Fibroblast of villous mesenchyme (primary cell): ENCODE results near the gene FTL. TPM values are rescaled to one million over a fixed set of nuclear protein-coding genes. Genes with fewer than 3 reads are reported as not detected.
"Not testable (repeated sequence)": the region's sequence is repeated elsewhere in the genome, so short reads cannot be mapped to it uniquely, and the experiment has no call there.

ENCODE experiments used
- DNase-seq: peaks from one replicate; pipeline ENCODE4 v3.0.0-alpha.2; 2010; ENCODE audit warnings: low read depth
- H3K4me3 ChIP-seq: 2 replicates; pipeline ENCODE4 v1.5.1; 2011; ENCODE audit warnings: low read depth, mild to moderate bottlenecking, low read length
- CTCF ChIP-seq: IDR thresholded peaks from 2 replicates; pipeline ENCODE4 v1.5.1; 2012; ENCODE audit warnings: low read depth, mild to moderate bottlenecking, low read length; ENCODE audit not compliant: insufficient read depth
- total RNA-seq: library from RNA; depleted of rRNA; stranded (reverse); fragments of >200 nt; gene quantifications from 2 replicates; pipeline ENCODE4 v1.2.3, GENCODE V29; 2012

The FTL gene
- total RNA-seq, 1 donor: 4,150 TPM

GRCh38 chr19:48922548-48923490 is 42.3 kb upstream of the FTL start:
- H3K4me3 ChIP-seq: no peak overlapping the region
- no peak for DNase-seq
- no peak for TF ChIP-seq CTCF

- TF ChIP-seq CTCF: no peak
- no peak overlapping the region for H3K4me3 ChIP-seq
- peak; percentile 77 for DNase-seq
Measured at GRCh38 chr19:48925240-48925843, 39.8 kb upstream of the FTL start.

- H3K4me3 ChIP-seq, DNase-seq: not testable (repeated sequence)
Measured at GRCh38 chr19:48925890-48926289, 39.2 kb upstream of the FTL start.

GRCh38 chr19:48926909-48927308 is 38.2 kb upstream of the FTL start:
- TF ChIP-seq CTCF: no peak
- peak; percentile 96 for DNase-seq
- H3K4me3 ChIP-seq: no peak overlapping the region

- not testable (repeated sequence) for H3K4me3 ChIP-seq
- DNase-seq: peak; percentile 15
Measured at GRCh38 chr19:48927692-48928091, 37.4 kb upstream of the FTL start.

- no peak for TF ChIP-seq CTCF
- no peak overlapping the region for H3K4me3 ChIP-seq
- peak; percentile 39 for DNase-seq
Measured at GRCh38 chr19:48928164-48929025, 36.7 kb upstream of the FTL start.

GRCh38 chr19:48933382-48933932 is 31.7 kb upstream of the FTL start, which contains the start of gene DHDH:
TSS of gene DHDH (plus strand) at chr19:48933699. CDS start at chr19:48933722, 23 bp downstream.
- H3K4me3 ChIP-seq: peak within 1 kb of the TSS; percentile 56
- no peak for TF ChIP-seq CTCF
- peak; percentile 40 for DNase-seq
